Peyer's patch (tissue), 4 donors: ENCODE data around the gene CFAP97.

Source experiments
- CTCF ChIP-seq, 6 experiments: fragments of 450-650 bp in 4 of 6; fragments of 200-600 bp in 2 of 6; sonication (generic) in 1 of 6; IDR thresholded peaks; one replicate each; pipeline ENCODE4 v1.5.1; 2017 to 2019; ENCODE audit warnings: antibody characterized with exemption in 6 of 6, mild to moderate bottlenecking in 3 of 6, moderate library complexity in 1 of 6
- POLR2A ChIP-seq, 2 donors: fragments of 450-650 bp; IDR thresholded peaks; one replicate each; pipeline ENCODE4 v1.5.1; 2017; ENCODE audit warnings: antibody characterized with exemption in 2 of 2, mild to moderate bottlenecking in 2 of 2, moderate library complexity in 2 of 2

GRCh38 chr4:185139736-185140135 is 64.1 kb downstream of the CFAP97 start:
- TF ChIP-seq CTCF (IDR thresholded peaks at IDR 0.05) = no peak
- TF ChIP-seq POLR2A (IDR thresholded peaks at IDR 0.05) = no peak
